Measurements from ENCODE around the gene STX10.
"Not testable (repeated sequence)": the region's sequence is repeated elsewhere in the genome, so short reads cannot be mapped to it uniquely, and the experiment has no call there.

Gene STX10, protein sequence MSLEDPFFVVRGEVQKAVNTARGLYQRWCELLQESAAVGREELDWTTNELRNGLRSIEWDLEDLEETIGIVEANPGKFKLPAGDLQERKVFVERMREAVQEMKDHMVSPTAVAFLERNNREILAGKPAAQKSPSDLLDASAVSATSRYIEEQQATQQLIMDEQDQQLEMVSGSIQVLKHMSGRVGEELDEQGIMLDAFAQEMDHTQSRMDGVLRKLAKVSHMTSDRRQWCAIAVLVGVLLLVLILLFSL

DNA sequence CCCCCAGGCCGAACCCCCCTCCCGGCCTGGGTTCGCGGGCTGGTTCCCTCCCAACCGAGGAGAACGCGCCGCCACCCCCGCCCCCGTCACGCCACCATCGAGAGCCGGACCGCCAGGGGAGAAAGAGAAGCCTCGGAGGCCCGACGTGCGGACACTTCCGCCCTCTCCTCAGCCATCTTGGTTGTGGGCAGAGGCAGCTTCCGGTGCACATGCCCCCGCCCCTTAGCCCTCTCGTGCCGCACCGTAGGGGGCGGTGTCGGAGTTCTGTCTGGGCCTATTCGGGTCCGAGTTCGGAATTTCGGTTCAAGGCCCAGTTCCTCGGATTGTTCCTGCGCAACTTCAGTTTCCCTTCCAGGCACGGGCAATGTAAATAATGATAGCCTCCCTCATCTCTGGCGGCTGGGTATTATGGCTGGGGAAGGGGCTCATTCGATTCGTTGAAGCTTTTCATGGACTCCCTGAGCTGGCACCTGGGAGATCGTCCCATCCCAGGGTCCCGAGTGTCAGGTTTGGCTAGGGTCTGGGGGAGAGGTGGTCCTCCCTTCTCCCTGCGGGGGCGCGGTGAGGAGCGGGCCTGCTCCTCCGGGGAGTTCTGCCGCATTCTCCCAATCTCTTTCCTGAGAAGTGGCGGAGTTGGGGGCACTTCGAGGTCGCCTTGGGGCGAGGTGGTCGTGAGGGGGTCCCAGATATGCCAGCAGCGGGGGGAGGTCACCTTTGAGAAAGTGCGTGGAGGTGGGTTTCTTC, at the start of gene STX10, which contains the start of gene IER2:
Gene STX10 (minus strand): TSS at position 189 of the 744 bp plus-strand sequence. CDS start 202 bp downstream, outside the sequence.
Gene IER2 (plus strand): TSS at position 225 of the 744 bp plus-strand sequence. CDS start 2,776 bp downstream, outside the sequence.
- peak; percentile 94 for DNase-seq (ENCODE audit: low read depth)

DNA sequence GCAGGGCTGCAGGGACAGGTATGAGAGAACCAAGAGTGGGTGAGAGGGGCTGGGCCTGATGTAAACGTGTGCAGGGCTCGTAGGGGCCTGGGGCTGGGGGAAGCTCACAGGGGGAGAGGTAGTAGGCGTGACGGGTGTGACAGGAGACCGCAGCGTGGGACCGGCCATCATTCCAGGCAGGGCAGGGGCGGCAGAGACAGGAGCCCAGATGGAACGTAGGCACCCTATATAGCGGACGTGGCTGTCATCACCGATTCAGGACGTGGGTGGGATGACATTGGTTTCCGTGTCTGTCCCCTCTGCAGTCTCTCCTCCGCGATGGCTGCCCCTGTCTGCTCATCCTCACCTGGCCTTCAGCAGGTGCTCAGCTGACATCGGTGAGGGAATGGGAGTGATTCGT, 48.5 kb upstream of the STX10 start:
- DNase-seq (ENCODE audit: low read depth), result no peak

DNA sequence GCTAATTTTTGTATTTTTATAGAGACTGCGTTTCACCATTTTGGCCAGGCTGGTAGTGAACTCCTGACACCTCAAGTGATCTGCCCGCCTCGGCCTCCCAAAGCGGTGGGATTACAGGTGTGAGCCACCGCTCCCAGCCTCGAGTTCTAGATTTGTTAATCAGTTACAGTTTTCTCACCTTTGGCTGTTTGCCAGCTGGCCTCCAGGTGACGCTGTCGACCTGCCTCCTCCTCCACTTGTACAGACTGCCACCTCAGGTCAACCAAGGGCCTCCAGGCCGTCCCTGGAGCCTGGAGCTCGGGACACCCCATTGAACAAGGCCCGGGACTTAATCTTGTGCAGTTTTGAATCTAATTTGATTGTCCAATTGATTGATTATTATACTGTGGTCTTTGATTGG, 45.5 kb upstream of the STX10 start:
- no peak for DNase-seq (ENCODE audit: low read depth)

DNA sequence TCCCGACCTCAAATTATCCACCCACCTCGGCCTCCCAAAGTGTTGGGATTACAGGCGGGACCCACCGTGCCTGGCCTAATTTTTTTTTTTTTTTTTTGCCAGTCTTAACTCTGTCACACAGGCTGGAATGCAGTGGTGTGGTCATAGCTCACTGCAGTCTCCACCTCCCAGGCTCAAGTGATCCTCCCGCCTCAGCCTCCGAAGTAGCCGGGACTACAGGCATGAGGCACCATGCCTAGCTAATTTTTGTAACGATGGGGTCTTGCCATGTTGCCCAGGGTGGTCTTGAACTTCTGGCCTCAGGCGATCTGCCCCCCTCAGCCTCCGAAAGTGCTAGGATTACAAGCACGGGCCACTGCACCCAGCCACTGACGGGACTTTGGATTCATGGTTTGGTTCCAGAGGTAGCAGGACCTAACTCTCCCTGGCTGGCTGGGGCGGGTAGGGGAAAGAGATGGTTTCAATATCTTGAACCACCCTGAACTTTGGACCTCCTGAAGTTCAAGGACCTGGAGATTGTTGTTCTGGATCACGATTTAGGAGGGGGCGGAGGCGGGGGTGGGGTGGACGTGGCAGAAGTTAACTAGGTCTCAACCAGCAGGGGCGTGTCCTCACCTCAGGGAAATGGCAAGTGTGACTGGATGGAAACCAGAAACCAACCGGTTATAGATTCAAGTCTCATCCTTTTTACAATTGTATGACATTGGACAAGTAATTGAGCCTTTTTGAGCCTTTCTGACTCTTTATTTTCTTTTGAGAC, 40.8 kb upstream of the STX10 start:
- no peak for DNase-seq (ENCODE audit: low read depth)

DNA sequence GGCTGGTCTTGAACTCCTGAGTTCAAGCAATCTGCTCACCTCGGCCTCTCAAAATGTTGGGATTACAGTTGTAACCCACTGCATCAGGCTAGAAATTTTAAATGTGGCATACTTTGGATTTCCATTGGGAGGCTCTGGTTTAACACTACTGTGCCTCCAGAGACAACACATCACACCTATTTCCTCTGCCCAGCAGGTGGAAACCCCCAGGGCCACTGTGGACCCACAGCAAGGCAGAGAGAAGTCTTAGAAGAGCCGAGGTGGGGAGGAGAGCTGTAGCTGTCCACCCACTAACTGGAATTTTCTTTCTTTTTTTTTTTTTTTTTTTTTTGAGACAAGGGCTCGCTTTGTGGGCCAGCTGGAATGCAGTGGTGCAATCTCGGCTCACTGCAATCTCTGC, 39.4 kb upstream of the STX10 start:
- DNase-seq (ENCODE audit: low read depth), result no peak

DNA sequence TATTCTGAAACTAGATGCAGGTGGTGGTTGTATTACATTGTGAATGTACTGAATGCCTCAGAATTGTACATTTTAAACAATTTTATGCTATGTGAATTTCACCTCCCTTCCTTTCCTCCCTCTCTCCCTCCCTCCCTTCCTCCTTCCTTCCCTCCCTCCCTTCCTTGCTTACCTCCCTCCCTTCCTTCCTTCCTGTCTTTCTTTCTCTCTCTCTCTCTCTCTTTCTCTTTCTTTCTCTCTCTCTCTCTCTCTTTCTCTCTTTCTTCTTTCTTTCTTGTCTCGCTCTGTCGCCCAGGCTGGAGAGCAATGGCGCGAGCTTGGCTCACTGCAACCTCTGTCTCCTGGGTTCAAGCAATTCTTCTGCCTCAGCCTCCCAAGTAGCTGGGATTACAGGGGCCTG, 37.2 kb upstream of the STX10 start:
- no peak for DNase-seq (ENCODE audit: low read depth)

DNA sequence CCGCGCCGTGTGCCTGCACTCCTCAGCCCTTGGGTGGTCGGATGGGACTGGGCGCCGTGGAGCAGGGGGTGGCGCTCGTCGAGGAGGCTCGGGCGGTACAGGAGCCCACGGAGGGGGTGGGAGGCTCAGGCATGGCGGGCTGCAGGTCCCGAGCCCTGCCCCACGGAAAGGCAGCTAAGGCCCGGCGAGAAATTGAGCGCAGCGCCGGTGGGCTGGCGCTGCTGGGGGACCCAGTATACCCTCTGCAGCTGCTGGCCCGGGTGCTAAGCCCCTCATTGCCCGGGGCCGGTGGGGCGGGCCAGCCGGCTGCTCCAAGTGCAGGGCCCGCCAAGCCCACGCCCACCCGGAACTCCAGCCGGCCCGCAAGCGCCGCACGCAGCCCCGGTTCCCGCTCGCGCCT, 36.5 kb upstream of the STX10 start:
- not testable (repeated sequence) for DNase-seq (ENCODE audit: low read depth)

DNA sequence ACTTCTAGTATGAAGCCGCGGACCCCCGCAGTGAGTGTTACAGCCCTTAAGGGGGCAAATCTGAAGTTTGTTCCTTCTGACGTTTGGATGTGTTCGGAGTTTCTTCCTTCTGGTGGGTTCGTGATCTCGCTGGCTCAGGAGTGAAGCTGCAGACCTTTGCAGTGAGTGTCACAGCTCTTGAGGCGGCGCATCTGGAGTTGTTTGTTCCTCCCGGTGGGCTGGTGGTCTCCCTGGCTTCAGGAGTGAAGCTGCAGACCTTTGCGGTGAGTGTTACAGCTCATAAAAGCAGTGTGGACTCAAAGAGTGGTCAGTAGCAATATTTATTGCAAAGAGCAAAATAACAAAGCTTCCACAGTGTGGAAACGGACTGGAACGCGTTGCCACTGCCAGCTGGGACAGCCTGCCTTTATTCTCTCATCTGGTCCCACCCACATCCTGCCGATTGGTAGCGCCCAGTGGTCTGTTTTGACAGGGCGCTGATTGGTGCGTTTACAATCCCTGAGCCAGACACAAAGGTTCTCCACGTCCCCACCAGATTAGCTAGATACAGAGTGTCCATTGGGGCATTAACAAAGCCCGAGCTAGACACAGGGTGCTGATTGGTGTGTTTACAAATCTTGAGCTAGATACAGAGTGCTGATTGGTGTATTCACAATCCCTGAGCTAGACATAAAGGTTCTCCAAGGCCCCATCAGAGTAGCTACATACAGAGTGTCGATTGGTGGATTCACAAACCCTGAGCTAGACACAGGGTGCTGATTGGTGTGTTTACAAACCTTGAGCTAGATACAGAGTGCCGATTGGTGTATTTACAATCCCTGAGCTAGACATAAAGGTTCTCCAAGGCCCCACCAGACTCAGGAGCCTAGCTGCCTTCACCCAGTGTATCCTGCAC, 35.8 kb upstream of the STX10 start:
- DNase-seq (ENCODE audit: low read depth), result not testable (repeated sequence)

DNA sequence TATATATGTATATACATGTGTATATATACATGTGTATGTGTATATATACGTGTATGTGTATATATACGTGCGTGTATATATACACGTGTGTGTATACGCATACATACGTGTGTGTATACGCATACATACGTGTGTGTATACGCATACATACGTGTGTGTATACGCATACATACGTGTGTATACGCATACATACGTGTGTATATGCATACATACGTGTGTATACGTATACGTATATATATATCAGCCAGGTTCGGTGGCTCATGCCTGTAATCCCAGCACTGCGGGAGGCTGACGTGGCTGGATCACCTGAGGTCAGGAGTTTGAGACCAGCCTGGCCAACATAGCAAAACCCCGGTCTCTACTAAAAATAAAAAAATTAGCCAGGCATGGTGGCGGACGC, 34.8 kb upstream of the STX10 start:
- not testable (repeated sequence) for DNase-seq (ENCODE audit: low read depth)

DNA sequence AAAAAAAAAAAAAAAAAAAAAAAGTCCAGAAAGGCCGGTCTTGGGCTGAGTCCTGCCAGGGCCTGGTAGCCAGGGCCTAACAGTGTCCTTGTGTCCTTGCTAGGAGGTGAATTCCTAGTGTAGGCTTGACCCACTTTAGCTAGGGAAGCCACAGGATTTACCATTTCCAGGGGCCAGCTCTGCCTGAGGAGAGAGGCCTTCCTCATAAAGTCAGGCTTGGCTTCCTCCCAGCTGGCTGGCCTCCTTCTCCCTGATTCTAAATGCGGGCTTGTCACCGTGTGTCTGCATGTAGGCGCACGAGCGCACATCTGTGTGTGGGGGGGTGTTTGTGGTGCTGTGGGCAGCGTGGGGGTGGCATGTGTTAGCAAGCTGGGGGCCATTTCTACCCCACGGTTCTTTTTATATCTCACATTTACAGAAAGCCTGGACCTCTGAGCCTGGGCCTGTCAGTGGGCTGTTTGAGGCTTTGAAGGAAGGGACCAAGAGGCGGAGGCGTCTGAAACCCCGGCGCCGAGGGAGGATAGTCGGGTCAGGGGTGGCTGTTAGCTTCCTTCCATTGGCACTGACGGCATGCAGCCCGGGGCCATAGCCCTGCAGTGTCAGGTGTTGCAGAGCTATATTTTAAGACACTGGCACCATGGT, 31.7 kb upstream of the STX10 start:
- DNase-seq (ENCODE audit: low read depth), result no peak

DNA sequence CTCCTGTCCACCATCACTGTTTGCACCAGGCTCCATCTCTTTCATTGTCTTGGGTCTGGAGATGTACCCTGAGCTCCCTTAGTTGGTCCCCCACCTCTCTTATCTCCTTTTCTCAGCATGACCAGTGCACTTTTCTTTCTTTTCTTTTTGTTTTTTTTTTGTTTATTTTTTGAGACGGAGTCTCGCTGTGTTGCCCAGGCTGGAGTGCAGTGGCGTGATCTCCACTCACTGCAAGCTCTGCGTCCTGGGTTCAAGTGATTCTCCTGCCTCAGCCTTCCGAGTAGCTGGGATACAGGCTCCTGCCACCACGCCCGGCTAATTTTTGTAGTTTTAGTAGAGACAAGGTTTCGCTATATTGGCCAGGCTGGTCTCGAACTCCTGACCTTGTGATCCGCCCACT, 28.1 kb upstream of the STX10 start:
- DNase-seq (ENCODE audit: low read depth), result not testable (repeated sequence)

DNA sequence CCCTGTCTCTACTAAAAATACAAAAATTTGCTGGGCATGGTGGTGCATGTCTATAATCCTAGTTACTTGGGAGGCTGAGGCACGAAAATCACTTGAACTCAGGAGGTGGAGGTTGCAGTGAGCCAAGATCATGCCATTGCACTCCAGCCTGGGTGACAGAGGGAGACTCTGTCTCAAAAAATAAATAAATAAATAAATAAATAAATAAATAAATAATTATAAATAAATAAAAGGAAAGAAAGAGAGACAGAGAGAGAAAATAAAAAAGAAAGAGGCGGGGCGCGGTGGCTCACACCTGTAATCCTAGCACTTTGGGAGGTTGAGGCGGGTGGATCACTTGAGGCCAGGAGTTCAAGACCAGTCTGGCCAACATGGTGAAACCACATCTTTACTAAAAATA, 27.4 kb upstream of the STX10 start:
- DNase-seq (ENCODE audit: low read depth), result not testable (repeated sequence)

DNA sequence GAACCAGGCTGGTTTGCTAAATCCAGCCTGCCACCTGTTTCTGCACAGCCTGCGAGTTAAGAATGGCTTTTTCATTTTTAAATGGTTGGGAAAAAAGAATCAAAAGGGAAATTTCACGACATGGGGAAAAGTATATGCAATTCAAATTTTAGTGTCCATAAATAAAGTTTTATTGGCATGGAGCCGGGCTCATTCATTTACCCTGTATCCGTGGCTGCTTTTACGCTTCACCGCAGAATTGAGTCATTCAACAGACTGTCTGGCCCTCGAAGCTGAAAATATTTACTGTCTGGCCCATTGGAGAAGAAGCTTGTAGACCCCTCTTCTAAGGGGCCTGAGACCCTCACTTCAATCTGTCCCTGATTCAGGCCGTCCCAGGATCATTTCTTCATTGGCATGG, 26.2 kb upstream of the STX10 start:
- no peak for DNase-seq (ENCODE audit: low read depth)

DNA sequence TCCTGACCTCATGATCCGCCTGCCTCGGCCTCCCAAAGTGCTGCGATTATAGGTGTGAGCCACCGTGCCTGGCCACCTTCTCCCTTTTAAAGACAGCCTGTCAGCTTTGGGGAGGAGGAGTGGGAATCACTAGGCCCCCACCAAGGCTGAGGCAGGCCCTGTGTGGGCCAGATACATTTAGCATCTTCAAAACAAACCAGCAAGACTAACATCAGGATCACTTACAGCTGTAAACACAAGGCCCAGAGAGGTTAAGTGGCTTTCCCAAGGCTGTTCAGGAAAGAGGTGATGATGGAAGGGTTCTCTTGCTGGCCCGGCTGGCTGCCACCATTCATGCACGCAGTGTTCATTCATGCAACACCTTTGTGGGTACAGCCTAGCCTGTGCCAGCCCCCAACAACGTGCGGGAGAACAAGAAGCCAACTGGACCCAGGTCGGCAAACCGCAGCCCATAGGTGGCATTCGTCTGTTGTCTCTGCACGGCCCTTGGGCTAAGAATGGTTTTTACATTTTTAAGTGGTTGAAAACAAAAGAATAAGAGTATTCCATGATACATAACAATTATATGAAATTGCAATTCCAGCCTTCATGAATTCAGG, 23.1 kb upstream of the STX10 start:
- DNase-seq (ENCODE audit: low read depth), result no peak

DNA sequence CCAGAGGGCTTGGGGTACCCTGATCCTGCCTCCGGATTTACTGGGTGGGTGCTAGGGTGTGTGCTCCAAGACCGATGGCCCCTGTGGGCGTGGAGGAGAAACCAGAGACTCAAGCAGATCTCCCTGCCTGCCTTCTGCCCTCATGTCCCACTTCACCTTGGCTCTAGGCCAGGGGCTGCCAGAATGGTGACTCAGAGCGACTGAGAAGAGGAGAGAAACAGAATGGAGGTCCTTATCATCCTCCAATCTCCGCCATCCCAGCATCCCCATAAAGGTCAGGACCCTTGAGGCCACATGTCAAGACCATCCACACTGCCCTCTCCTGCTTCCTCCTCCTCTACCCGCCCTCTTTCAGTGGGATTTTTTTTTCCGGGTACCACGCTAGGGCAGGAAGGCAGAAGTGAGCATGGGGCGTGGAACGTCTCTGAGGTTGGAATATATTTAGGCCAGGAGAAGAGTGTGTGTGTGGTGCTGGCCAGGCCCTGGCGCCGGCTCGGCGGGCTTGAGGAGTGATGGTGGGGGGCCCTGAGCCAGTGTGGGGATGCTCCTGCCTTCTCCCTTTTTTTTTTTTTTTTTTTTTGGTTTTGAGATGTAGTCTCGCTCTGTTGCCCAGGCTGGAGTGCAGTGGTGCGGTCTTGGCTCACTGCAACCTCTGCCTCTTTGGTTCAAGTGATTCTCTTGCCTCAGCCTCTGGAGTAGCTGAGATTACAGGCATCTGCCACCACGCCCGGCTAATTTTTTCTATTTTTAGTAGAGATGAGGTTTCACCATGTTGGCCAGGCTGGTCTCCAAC, 22.4 kb upstream of the STX10 start:
- DNase-seq (ENCODE audit: low read depth), result no peak

DNA sequence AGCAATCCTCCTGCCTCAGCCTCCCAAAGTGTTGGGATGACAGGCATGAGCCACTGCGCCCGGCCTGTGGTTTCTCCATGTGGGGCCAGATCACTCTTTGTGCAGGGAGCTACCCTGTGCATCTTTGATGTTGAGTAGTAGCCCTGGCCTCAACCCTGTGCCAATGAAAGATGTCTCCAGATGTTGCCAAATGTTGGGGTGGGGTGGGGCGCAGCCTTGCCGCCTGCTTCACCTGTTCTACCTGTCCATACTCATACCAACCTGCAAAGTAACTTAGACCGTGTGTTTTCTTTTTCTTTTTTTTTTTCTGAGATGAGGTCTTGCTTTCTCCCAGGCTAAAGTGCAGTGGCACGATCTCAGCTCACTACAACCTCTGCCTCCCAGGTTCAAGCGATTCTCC, 21.0 kb upstream of the STX10 start:
- no peak for DNase-seq (ENCODE audit: low read depth)

DNA sequence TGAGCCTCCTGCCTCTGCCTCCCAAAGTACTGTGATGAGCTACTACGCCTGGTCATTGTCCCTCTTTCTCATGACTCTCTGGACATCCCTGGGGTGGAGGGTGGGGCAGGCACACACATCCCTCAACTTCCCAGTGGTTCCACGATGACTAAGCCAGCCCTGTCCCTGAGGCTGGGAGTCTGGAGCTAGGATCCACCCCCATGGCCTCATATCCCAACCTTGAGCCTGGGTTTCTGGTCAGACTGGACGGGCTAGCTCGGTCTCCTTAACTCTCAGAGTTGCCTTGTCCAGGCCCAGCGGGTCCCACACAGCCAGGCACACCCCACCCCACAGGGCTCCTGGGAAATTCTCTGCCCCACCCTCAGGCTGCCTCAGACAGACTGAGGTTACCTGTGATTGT, 19.6 kb upstream of the STX10 start:
- no peak for DNase-seq (ENCODE audit: low read depth)

DNA sequence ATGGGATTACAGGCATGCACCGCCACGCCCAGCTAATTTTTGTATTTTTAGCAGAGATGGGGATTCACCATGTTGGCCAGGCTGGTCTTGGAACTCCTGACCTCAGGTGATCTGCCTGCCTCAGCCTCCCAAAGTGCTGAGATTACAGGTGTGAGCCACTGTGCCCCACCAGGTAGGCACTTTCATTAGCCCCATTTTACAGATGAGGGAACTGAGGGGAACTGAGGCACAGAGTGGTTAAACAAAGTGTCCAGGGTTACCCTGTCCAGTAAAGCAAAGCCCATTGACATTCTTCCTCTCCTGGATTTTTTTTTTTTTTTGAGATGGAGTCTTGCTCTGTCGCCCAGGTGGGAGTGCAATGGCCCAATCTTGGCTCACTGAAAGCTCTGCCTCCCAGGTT, 16.0 kb upstream of the STX10 start:
- not testable (repeated sequence) for DNase-seq (ENCODE audit: low read depth)

DNA sequence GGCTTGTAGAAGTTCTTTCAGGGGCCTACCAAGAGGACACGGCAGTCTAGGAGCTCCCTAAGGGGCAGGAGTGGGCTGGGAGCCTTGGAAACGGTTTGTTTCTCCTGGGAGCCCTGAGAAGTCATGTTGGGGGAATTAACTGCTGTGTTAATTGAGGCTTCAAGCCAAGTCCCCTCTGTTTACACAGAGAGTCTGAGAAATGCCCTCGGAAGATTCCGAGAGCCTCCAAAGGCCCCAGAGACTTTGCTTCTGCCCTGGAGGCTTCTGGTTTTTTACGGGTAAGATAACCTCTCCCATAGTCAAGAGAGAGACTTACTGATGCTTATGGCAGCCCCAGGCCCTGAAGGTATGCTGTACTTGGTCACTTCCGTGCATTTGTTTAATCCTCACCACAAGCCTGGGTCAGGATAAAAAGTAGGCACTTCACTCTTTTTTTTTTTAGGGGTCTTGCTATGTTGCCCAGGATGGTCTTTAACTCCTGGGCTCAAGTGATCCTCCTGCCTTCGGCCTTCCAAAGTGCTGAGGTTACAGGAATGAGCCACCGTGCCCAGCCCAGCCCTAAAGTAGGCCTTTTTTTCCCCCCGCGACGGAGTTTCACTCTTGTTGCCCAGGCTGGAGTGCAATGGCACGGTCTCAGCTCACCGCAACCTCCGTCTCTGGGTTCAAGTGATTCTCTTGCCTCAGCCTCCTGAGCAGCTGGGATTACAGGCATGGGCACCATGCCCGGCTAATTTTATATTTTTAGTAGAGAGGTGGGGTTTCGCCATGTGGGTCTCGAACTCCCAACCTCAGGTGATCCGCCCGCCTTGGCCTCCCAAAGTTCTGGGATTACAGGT, 15.2 kb upstream of the STX10 start:
- no peak for DNase-seq (ENCODE audit: low read depth)
